AG09319 (cell line): ENCODE measurements around the gene CDH13.

Experiments
- DNase-seq: peaks from one replicate; pipeline ENCODE4 v3.0.0-alpha.2; 2010; ENCODE audit warnings: low read depth; ENCODE audit errors: extremely low read depth
- TF ChIP-seq, protein P1 (sequence below): IDR thresholded peaks from 2 replicates; pipeline ENCODE4 v1.5.1; 2011; ENCODE audit warnings: low read depth, mild to moderate bottlenecking, inconsistent platforms, low read length, moderate library complexity

The CDH13 gene

DNA sequence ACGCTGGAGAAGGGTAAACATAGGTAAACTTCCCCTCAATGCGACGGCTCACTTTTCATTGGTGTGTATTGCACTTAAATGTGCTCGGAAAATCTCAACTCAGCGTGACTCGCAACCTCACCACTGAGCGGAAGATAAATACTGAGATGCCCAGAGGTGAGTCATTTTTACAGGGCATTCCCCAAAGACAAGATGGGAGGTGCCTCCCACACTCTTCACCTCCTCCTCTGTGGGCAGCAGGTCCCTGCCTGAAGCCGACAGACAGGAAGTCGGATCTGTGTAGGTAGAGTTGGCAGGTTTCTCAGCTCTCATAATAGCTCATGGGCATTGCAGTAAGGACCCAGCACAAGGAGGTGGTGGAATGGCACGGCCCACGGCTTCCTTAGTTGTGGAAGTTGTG lies 906.4 kb downstream of the CDH13 start:
- DNase-seq: no peak

DNA sequence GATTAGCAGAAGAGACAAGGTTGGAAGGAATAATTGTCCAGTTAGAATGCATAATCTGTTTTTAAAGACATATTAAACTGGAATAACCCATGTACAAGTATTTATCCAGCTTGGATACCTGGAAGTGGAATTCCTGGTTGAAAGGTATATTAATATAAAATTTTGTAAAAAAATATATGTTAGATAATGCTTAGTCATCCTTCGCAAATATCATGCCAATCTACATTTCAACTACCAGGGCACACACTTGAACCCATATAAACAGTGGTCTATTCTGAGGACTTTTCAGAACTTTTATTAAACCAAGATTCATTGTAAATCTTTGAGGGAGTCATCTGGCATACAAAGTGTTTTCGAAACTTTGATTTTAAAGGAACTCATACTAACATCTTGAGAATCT lies 911.9 kb downstream of the CDH13 start:
- DNase-seq: no peak
- TF ChIP-seq, protein P1, sequence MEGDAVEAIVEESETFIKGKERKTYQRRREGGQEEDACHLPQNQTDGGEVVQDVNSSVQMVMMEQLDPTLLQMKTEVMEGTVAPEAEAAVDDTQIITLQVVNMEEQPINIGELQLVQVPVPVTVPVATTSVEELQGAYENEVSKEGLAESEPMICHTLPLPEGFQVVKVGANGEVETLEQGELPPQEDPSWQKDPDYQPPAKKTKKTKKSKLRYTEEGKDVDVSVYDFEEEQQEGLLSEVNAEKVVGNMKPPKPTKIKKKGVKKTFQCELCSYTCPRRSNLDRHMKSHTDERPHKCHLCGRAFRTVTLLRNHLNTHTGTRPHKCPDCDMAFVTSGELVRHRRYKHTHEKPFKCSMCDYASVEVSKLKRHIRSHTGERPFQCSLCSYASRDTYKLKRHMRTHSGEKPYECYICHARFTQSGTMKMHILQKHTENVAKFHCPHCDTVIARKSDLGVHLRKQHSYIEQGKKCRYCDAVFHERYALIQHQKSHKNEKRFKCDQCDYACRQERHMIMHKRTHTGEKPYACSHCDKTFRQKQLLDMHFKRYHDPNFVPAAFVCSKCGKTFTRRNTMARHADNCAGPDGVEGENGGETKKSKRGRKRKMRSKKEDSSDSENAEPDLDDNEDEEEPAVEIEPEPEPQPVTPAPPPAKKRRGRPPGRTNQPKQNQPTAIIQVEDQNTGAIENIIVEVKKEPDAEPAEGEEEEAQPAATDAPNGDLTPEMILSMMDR: no peak

More for the DNA sequence above, 906.4 kb downstream of the CDH13 start:
- TF ChIP-seq, protein P1: no peak

DNA sequence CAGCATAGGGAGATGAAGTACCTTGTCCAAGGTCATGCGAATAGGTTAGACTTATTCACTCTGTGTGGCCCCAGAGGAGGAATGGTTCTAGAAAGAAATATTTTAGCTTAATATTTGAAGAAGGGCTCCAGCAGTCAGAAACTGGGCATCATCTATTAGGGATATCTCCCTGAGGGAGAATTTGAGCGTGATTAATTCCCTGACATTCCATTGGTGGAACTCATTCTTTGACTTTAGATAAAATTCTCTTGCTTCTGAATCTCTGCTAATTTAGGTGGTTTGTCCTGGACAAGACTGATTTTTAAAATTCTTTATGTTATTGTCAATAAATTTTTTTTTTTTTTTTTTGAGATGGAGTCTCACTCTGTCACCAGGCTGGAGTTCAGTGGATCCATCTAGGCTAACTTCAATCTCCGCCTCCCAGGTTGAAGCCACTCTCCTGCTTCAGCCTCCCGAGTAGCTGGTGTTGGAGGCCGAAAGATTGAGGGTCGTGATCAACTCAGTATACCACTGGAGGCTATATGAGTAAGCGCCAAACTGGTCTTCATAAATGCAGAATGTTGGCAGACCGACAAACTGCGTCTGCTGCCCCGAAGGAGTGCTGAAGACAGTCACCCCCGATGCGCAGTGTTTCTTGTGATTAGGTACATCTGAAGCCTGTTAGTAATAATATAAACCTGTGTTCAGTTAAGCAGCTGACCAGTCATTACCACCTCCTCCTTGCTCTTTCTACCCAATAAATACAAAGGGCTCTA lies 913.1 kb downstream of the CDH13 start:
- no peak for DNase-seq
- TF ChIP-seq, protein P1: no peak

DNA sequence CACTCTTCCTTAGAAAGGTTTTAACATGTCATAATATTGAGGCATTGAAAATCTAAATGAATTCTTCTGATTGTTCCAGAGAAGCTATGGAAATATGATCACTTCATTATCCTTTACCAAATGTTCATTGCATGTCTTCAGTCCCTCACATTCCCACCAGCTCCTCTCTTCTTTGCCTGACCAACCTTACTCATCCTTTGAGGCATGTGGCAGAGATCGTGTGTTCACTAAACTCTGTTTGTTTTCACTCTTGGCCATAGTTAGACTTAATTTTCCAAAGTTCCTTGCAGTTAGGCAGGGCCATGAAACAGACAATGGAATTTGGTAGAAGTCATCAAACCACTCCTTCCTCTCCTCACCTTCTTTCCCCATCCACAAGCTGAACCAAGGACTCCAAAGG lies 914.5 kb downstream of the CDH13 start:
- TF ChIP-seq, protein P1: no peak
- DNase-seq: no peak

DNA sequence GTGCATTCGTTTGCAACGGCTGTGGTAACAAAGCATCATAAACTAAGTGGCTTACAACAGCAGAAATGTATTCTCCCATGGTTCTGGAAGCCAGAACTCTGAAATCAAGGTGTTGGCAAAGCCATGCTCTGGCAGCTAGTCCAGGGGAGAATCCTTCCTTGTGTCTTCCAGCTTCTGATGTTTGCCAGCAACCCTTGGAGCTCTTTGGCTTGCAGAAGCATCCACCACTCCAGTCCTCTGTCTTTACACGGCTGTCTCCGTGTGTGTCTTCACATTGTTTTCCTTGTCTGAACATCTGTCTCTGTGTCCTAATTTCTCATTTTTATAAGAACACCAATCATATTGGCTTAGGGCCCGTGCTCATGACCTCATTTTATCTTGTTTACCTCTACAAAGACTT lies 915.7 kb downstream of the CDH13 start:
- TF ChIP-seq, protein P1: no peak
- no peak for DNase-seq

DNA sequence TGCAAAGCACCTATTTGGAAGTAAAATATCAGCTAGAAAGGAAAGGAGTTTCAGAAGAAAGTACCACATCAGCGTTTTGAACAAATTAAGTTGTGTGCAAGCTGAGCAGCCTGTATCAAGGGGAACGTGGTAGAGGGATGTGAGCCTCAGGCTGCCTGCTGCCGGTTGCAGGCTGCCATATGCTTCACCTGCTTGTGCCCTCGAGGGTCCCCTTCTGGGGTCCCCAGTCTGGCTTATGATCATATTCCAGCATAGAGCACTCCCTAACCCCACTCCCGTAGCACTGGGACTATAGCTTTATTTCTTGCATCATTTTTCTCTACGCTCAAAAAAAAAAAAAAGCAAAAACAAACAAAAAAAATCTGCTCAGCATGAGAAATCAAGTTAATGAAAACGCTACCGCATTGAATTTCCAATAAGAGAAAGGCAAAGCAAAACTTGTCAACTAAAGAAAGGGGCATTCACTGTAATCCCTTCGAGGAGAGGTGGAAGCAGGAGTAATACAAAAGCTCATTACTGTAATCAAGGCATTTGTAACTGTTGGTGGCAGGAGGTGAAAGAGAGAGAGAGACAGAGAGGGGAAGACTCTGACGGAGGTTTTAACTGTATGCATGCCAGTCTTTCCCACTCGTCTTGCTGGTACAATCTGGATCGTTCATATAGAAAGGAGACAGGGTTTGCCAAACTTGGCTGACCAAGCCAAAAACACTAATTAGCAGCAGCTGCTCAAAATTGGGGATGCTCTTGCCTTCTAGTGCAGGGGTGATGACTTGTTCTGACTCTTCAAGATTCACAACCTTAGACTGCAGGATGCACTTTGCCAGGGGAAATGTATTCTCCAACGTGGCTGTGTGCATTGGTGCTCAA lies 922.8 kb downstream of the CDH13 start:
- TF ChIP-seq, protein P1: no peak
- no peak for DNase-seq

DNA sequence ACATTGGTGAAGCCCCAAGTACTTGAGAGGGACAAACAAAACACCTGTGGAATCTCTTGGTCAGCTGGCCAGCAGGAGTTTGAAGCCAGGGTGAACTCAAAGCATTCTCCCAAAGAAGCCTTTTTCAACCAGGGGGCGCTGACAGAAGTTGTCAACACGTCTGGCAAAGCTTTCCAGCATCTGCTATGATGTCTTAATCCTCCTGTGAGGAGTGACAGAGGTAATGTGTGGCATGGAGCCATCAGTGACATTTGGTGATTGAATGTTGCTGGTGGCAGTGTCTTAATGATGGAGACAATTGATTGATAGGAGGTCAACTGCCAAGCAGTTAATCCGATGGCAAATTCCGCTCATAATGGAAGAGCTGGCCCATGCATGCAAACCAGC lies 923.4 kb downstream of the CDH13 start:
- TF ChIP-seq, protein P1: no peak

More for the DNA sequence above, 923.4 kb downstream of the CDH13 start:
- DNase-seq: no peak
